ENCODE measurements around the gene IER3. TPM values are rescaled to one million over a fixed set of nuclear protein-coding genes. Genes with fewer than 3 reads are reported as not detected.

IER3 gene
- total RNA-seq, 2 experiments from 2014 or later = 5.7 to 5.8 TPM

- Mint-ChIP-seq H3K36me3 (ENCODE audit: low read depth) (peaks cover 85% of the 10 kb centered on the region), H3K4me1 (ENCODE audit: low read depth) (peaks cover 19% of the 10 kb centered on the region)
Measured at GRCh38 chr6:30712441-30712945, 31.9 kb downstream of the IER3 start.

GRCh38 chr6:30711758-30712380, 32.5 kb downstream of the IER3 start:
- intact Hi-C loops (cut with DNase I, micrococcal nuclease) = no loop called here
- CTCF ChIA-PET = interaction anchor here (0.7 to 4.1 kb wide), 2 partner anchors 19 to 33 kb away, joined by 3 to 15 read pairs; no protein-coding TSS in a partner anchor
- Histone ChIP-seq H3K27me3 (ENCODE audit: control insufficient read depth in 1 of 2, insufficient read depth in 2 of 2, low read length in 2 of 2) (no peaks in the 10 kb centered on the region), H3K4me1 (ENCODE audit: insufficient read depth, low read length) (peaks cover 9% of the 10 kb centered on the region), H3K36me3 (ENCODE audit: insufficient read depth, low read length) (peaks cover 55% of the 10 kb centered on the region), H3K27ac (ENCODE audit: low read depth in 1 of 2, low read length in 2 of 2) (no peak overlapping the region), H3K9me3 (ENCODE audit: control insufficient read depth in 1 of 2, insufficient read depth in 1 of 2, low read length in 2 of 2) (no peaks in the 10 kb centered on the region), H3K4me3 (ENCODE audit: low read length) (no peak overlapping the region)
- TF ChIP-seq CTCF (IDR thresholded peaks at IDR 0.05) = no peak
- H3K4me1 Mint-ChIP-seq (ENCODE audit: low read depth) = peaks cover 13% of the 10 kb centered on the region
- peaks cover 85% of the 10 kb centered on the region for H3K36me3 Mint-ChIP-seq (ENCODE audit: low read depth)
- no peak for ATAC-seq (ENCODE audit: poor library complexity)
- no peak overlapping the region for H3K27ac Mint-ChIP-seq
- no peaks in the 10 kb centered on the region for H3K9me3 Mint-ChIP-seq
- H3K27me3 Mint-ChIP-seq = no peaks in the 10 kb centered on the region
- H3K4me3 Mint-ChIP-seq = no peak overlapping the region
- POLR2A ChIA-PET = interaction anchor here (2.3 kb wide), 1 partner anchor 27 kb away, joined by 6 read pairs; no protein-coding TSS in a partner anchor
- peak in 1 of 14 experiments; percentile 2 for DNase-seq

More at GRCh38 chr6:30712441-30712945, 31.9 kb downstream of the IER3 start:
- POLR2A ChIA-PET = interaction anchor here (2.3 kb wide), 1 partner anchor 27 kb away, joined by 6 read pairs; no protein-coding TSS in a partner anchor
- Histone ChIP-seq H3K9me3 (ENCODE audit: control insufficient read depth in 1 of 2, insufficient read depth in 1 of 2, low read length in 2 of 2) (no peaks in the 10 kb centered on the region), H3K27ac (ENCODE audit: low read depth in 1 of 2, low read length in 2 of 2) (no peak overlapping the region), H3K27me3 (ENCODE audit: control insufficient read depth in 1 of 2, insufficient read depth in 2 of 2, low read length in 2 of 2) (no peaks in the 10 kb centered on the region), H3K36me3 (ENCODE audit: insufficient read depth, low read length) (peaks cover 49% of the 10 kb centered on the region), H3K4me1 (ENCODE audit: insufficient read depth, low read length) (peaks cover 11% of the 10 kb centered on the region), H3K4me3 (ENCODE audit: low read length) (no peak overlapping the region)
- ATAC-seq (ENCODE audit: poor library complexity) = no peak
- no peak overlapping the region for H3K27ac Mint-ChIP-seq
- no peak for TF ChIP-seq CTCF (IDR thresholded peaks at IDR 0.05)
- DNase-seq = no peak
- H3K27me3 Mint-ChIP-seq = no peaks in the 10 kb centered on the region
- CTCF ChIA-PET = interaction anchor here (0.7 to 4.1 kb wide), 2 partner anchors 19 to 34 kb away, joined by 3 to 15 read pairs; no protein-coding TSS in a partner anchor
- H3K4me3 Mint-ChIP-seq = no peak overlapping the region
- intact Hi-C loops (cut with DNase I, micrococcal nuclease) = no loop called here
- H3K9me3 Mint-ChIP-seq = no peaks in the 10 kb centered on the region

- intact Hi-C loops (cut with DNase I, micrococcal nuclease) = no loop called here
- Histone ChIP-seq H3K27ac (ENCODE audit: low read depth in 1 of 2, low read length in 2 of 2) (no peak overlapping the region), H3K9me3 (ENCODE audit: control insufficient read depth in 1 of 2, insufficient read depth in 1 of 2, low read length in 2 of 2) (no peaks in the 10 kb centered on the region), H3K4me3 (ENCODE audit: low read length) (no peak overlapping the region), H3K36me3 (ENCODE audit: insufficient read depth, low read length) (peaks cover 64% of the 10 kb centered on the region), H3K27me3 (ENCODE audit: control insufficient read depth in 1 of 2, insufficient read depth in 2 of 2, low read length in 2 of 2) (no peaks in the 10 kb centered on the region), H3K4me1 (ENCODE audit: insufficient read depth, low read length) (no peaks in the 10 kb centered on the region)
- ChIA-PET POLR2A (no interaction called here), CTCF (interaction anchor here (0.6 to 4.1 kb wide), 2 partner anchors 9 to 30 kb away, joined by 3 to 15 read pairs; no protein-coding TSS in a partner anchor)
- Mint-ChIP-seq H3K27me3 (no peaks in the 10 kb centered on the region), H3K4me1 (ENCODE audit: low read depth) (no peaks in the 10 kb centered on the region), H3K4me3 (no peak overlapping the region), H3K27ac (no peak overlapping the region), H3K36me3 (ENCODE audit: low read depth) (peaks cover 87% of the 10 kb centered on the region), H3K9me3 (no peaks in the 10 kb centered on the region)
- ATAC-seq (ENCODE audit: poor library complexity) (no peak), DNase-seq (no peak)
- TF ChIP-seq CTCF (IDR thresholded peaks at IDR 0.05) = no peak
Measured at GRCh38 chr6:30709101-30709868, 35.1 kb downstream of the IER3 start.

Data from CD4-positive, alpha-beta T cell (primary cell).